Astrocyte (in vitro differentiated cells and primary cell): Measurements from ENCODE around the gene KRTAP3-1. TPM values are rescaled to one million over a fixed set of nuclear protein-coding genes. Genes with fewer than 3 reads are reported as not detected.
A peak's percentile ranks its signal among the peaks of the same experiment; 100 is the strongest.

ENCODE experiments used
- DNase-seq: peaks from one replicate; pipeline ENCODE4 v3.0.0-alpha.2; 2010; ENCODE audit warnings: low read depth
- FAIRE-seq: peaks from 2 replicates; lab custom pipeline; 2011; peaks lifted over from hg19 to GRCh38; lab: Jason Lieb, UNC
- H2AFZ ChIP-seq: 2 replicates; pipeline ENCODE4 v1.6.0; 2012; ENCODE audit warnings: low read depth, low read length, inconsistent platforms
- H3K27ac ChIP-seq: 2 replicates; pipeline ENCODE4 v1.5.1; 2011; ENCODE audit warnings: low read depth, low read length, inconsistent platforms
- H3K27me3 ChIP-seq: 2 replicates; pipeline ENCODE4 v1.6.0; 2011; ENCODE audit warnings: low read length, inconsistent platforms; ENCODE audit not compliant: insufficient read depth
- H3K36me3 ChIP-seq: 2 replicates; pipeline ENCODE4 v1.5.1; 2011; ENCODE audit warnings: low read length, inconsistent platforms; ENCODE audit not compliant: insufficient read depth
- H3K4me1 ChIP-seq: 2 replicates; pipeline ENCODE4 v1.5.1; 2011; ENCODE audit warnings: low read length, inconsistent platforms; ENCODE audit not compliant: insufficient read depth
- H3K4me2 ChIP-seq: 2 replicates; pipeline ENCODE4 v1.6.0; 2012; ENCODE audit warnings: low read length, inconsistent platforms
- H3K4me3 ChIP-seq: 2 replicates; pipeline ENCODE4 v1.5.1; 2011; ENCODE audit warnings: low read depth, mild to moderate bottlenecking, low read length, inconsistent platforms; ENCODE audit not compliant: insufficient read depth
- H3K79me2 ChIP-seq: 2 replicates; pipeline ENCODE4 v1.6.0; 2012; ENCODE audit warnings: mild to moderate bottlenecking, low read length, inconsistent platforms; ENCODE audit not compliant: insufficient read depth
- H3K9ac ChIP-seq: 2 replicates; pipeline ENCODE4 v1.6.0; 2012; ENCODE audit warnings: mild to moderate bottlenecking, low read length, inconsistent platforms
- H3K9me3 ChIP-seq: 2 replicates; pipeline ENCODE4 v1.5.1; 2012; ENCODE audit warnings: low read depth, mild to moderate bottlenecking, low read length, inconsistent platforms; ENCODE audit not compliant: insufficient read depth
- H4K20me1 ChIP-seq: 2 replicates; pipeline ENCODE4 v1.6.0; 2012; ENCODE audit warnings: low read length, inconsistent platforms; ENCODE audit not compliant: insufficient read depth
- H3K27ac Mint-ChIP-seq: one replicate; pipeline ENCODE4 v1.8.0; 2021; ENCODE audit warnings: mild to moderate bottlenecking, mixed read lengths; ENCODE audit not compliant: unreplicated experiment
- H3K27me3 Mint-ChIP-seq: one replicate; pipeline ENCODE4 v1.8.0; 2021; ENCODE audit warnings: low read depth, mixed read lengths; ENCODE audit not compliant: unreplicated experiment
- H3K36me3 Mint-ChIP-seq: one replicate; pipeline ENCODE4 v1.8.0; 2021; ENCODE audit warnings: low read depth, mixed read lengths; ENCODE audit not compliant: unreplicated experiment
- H3K4me1 Mint-ChIP-seq: one replicate; pipeline ENCODE4 v1.8.0; 2021; ENCODE audit warnings: low read depth, mixed read lengths; ENCODE audit not compliant: unreplicated experiment
- H3K4me3 Mint-ChIP-seq: one replicate; pipeline ENCODE4 v1.8.0; 2021; ENCODE audit warnings: mild to moderate bottlenecking, moderate library complexity, mixed read lengths; ENCODE audit not compliant: unreplicated experiment
- H3K9me3 Mint-ChIP-seq: one replicate; pipeline ENCODE4 v1.8.0; 2021; ENCODE audit warnings: mild to moderate bottlenecking, mixed read lengths; ENCODE audit not compliant: unreplicated experiment
- CTCF ChIP-seq: IDR thresholded peaks from 2 replicates; pipeline ENCODE4 v1.5.1; 2011; ENCODE audit warnings: low read depth, mild to moderate bottlenecking, inconsistent platforms, low read length, moderate library complexity; ENCODE audit not compliant: insufficient read depth
- EZH2 ChIP-seq: IDR thresholded peaks from 2 replicates; pipeline ENCODE4 v1.6.1; 2012; ENCODE audit warnings: mild to moderate bottlenecking, low read length, inconsistent platforms; ENCODE audit not compliant: insufficient read depth
- total RNA-seq: library from RNA; stranded (reverse); gene quantifications from 2 replicates; pipeline ENCODE4 v1.2.1, GENCODE V29; 2021

KRTAP3-1 gene
- total RNA-seq, 1 donor from 2014 or later, result not detected

GRCh38 chr17:41015454-41015853 is 6.5 kb upstream of the KRTAP3-1 start:
- no peaks in the 10 kb centered on the region for H3K9me3 ChIP-seq
- Mint-ChIP-seq H3K9me3 (no peaks in the 10 kb centered on the region), H3K27ac (no peak overlapping the region), H3K36me3 (no peaks in the 10 kb centered on the region), H3K4me3 (no peak overlapping the region), H3K27me3 (no peaks in the 10 kb centered on the region), H3K4me1 (no peaks in the 10 kb centered on the region)
- no peaks in the 10 kb centered on the region for H3K4me1 ChIP-seq
- no peak overlapping the region for H2AFZ ChIP-seq
- no peak overlapping the region for H3K4me2 ChIP-seq
- no peaks in the 10 kb centered on the region for H3K27me3 ChIP-seq
- no peak overlapping the region for H3K27ac ChIP-seq
- DNase-seq, result no peak
- no peak overlapping the region for H3K9ac ChIP-seq
- no peaks in the 10 kb centered on the region for H4K20me1 ChIP-seq
- FAIRE-seq, result no peak
- H3K79me2 ChIP-seq, result no peaks in the 10 kb centered on the region
- no peaks in the 10 kb centered on the region for H3K36me3 ChIP-seq
- H3K4me3 ChIP-seq, result no peak overlapping the region
- no peak for TF ChIP-seq EZH2
- TF ChIP-seq CTCF, result no peak

GRCh38 chr17:41013606-41014005 is 4.7 kb upstream of the KRTAP3-1 start:
- Mint-ChIP-seq H3K9me3 (no peaks in the 10 kb centered on the region), H3K27ac (peak overlapping the region; percentile 41), H3K4me3 (no peak overlapping the region), H3K27me3 (no peaks in the 10 kb centered on the region), H3K4me1 (no peaks in the 10 kb centered on the region), H3K36me3 (no peaks in the 10 kb centered on the region)
- no peaks in the 10 kb centered on the region for H3K4me1 ChIP-seq
- no peak for FAIRE-seq
- H2AFZ ChIP-seq, result no peak overlapping the region
- H3K4me2 ChIP-seq, result no peak overlapping the region
- DNase-seq, result no peak
- no peaks in the 10 kb centered on the region for H3K36me3 ChIP-seq
- H4K20me1 ChIP-seq, result no peaks in the 10 kb centered on the region
- H3K27me3 ChIP-seq, result no peaks in the 10 kb centered on the region
- no peak for TF ChIP-seq EZH2
- no peak for TF ChIP-seq CTCF
- H3K9ac ChIP-seq, result no peak overlapping the region
- no peak overlapping the region for H3K27ac ChIP-seq
- no peaks in the 10 kb centered on the region for H3K79me2 ChIP-seq
- H3K4me3 ChIP-seq, result no peak overlapping the region
- no peaks in the 10 kb centered on the region for H3K9me3 ChIP-seq

- Histone ChIP-seq H4K20me1 (no peaks in the 10 kb centered on the region), H2AFZ (no peak overlapping the region), H3K4me2 (no peak overlapping the region), H3K27ac (no peak overlapping the region), H3K4me3 (no peak overlapping the region), H3K4me1 (no peaks in the 10 kb centered on the region), H3K9me3 (no peaks in the 10 kb centered on the region), H3K27me3 (no peaks in the 10 kb centered on the region), H3K36me3 (no peaks in the 10 kb centered on the region), H3K9ac (no peak overlapping the region), H3K79me2 (no peaks in the 10 kb centered on the region)
- no peak for FAIRE-seq
- TF ChIP-seq EZH2 (no peak), CTCF (no peak)
- H3K27ac Mint-ChIP-seq, result no peak overlapping the region
- no peaks in the 10 kb centered on the region for H3K27me3 Mint-ChIP-seq
- H3K4me3 Mint-ChIP-seq, result no peak overlapping the region
- no peaks in the 10 kb centered on the region for H3K9me3 Mint-ChIP-seq
- H3K36me3 Mint-ChIP-seq, result no peaks in the 10 kb centered on the region
- no peak for DNase-seq
- H3K4me1 Mint-ChIP-seq, result no peaks in the 10 kb centered on the region
Observed at GRCh38 chr17:41013181-41013580, 4.3 kb upstream of the KRTAP3-1 start.
